ENCODE results near the gene SDCCAG8. TPM values are rescaled to one million over a fixed set of nuclear protein-coding genes. Genes with fewer than 3 reads are reported as not detected.

Gene SDCCAG8
- total and polyA plus RNA-seq, 2 of the 8 experiments (the other 6 are each of a cell fraction or from before 2014, with no cell fraction given) = 15.6 to 21.0 TPM

DNA sequence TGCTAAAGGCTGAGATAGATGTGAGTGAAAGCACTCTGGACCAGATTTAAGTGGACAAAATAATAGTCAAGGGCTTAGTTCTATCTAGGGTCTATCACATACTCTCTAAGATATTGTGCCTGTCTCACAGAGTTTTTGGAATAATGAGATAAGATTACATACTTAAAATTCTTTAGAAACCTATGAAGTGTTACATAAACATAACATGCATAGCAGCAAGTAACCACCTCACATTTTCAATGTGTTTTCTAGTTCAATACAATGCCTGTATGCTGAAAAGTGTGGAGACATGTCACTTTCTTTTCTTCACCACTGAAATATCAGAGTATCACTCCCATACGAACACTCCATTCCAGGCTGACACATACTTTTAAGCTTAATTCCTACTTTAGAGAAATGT lies 16.2 kb downstream of the SDCCAG8 start (continued):
- TF ChIP-seq RAD21 (IDR thresholded peaks at IDR 0.05 in 1 of 2, conservative IDR thresholded peaks at IDR 0.05 in 1 of 2; ENCODE audit: low read depth in 2 of 2, low read length in 2 of 2) (no peak), RFX5 (IDR thresholded peaks at IDR 0.05; ENCODE audit: borderline replicate concordance, low read depth, low read length) (no peak), EGR1 (IDR thresholded peaks at IDR 0.05; ENCODE audit: borderline replicate concordance, low read depth, low read length) (no peak), HDAC2 (IDR thresholded peaks at IDR 0.05; ENCODE audit: borderline replicate concordance in 1 of 2, low read depth in 2 of 2, low read length in 2 of 2) (no peak), EZH2 (IDR thresholded peaks at IDR 0.05; ENCODE audit: low read depth, low read length, severe bottlenecking) (no peak)

All from H1 (cell line).